Choroid plexus epithelial cell (primary cell): ENCODE results near the gene KRTAP5-10.

Experiments
- DNase-seq: peaks from one replicate; pipeline ENCODE4 v3.0.0-alpha.2; 2010; ENCODE audit warnings: low read depth
- H3K4me3 ChIP-seq: 2 replicates; pipeline ENCODE4 v1.5.1; 2011; ENCODE audit warnings: low read depth, mild to moderate bottlenecking, control low read depth, low read length, moderate library complexity
- CTCF ChIP-seq: conservative IDR thresholded peaks from 2 replicates; pipeline ENCODE4 v1.5.1; 2011; ENCODE audit warnings: low read depth, mild to moderate bottlenecking, control low read depth, inconsistent platforms, low read length, moderate library complexity

KRTAP5-10 gene

GRCh38 chr11:71544525-71545214 lies 20.7 kb upstream of the KRTAP5-10 start:
- H3K4me3 ChIP-seq = no peak overlapping the region
- no peak for DNase-seq
- TF ChIP-seq CTCF = no peak

GRCh38 chr11:71545405-71545966 lies 19.9 kb upstream of the KRTAP5-10 start:
- no peak for TF ChIP-seq CTCF
- H3K4me3 ChIP-seq = no peak overlapping the region
- DNase-seq = no peak

- no peak for TF ChIP-seq CTCF
- DNase-seq = no peak
- no peak within 1 kb of the TSS for H3K4me3 ChIP-seq
Measured at GRCh38 chr11:71548120-71548519, 17.2 kb upstream of the KRTAP5-10 start, which contains the start of gene KRTAP5-9. Gene KRTAP5-9 (plus strand): TSS chr11:71548420. CDS start chr11:71548658, 238 bp downstream.

- no peak for DNase-seq
- no peak overlapping the region for H3K4me3 ChIP-seq
- no peak for TF ChIP-seq CTCF
Measured at GRCh38 chr11:71548716-71549151, 16.6 kb upstream of the KRTAP5-10 start.

- no peak for TF ChIP-seq CTCF
- no peak for DNase-seq
- no peak overlapping the region for H3K4me3 ChIP-seq
Measured at GRCh38 chr11:71551711-71552110, 13.7 kb upstream of the KRTAP5-10 start.

GRCh38 chr11:71554996-71555395 lies 10.4 kb upstream of the KRTAP5-10 start:
- TF ChIP-seq CTCF = no peak
- no peak for DNase-seq
- no peak overlapping the region for H3K4me3 ChIP-seq

- TF ChIP-seq CTCF = no peak
- no peak overlapping the region for H3K4me3 ChIP-seq
- no peak for DNase-seq
Measured at GRCh38 chr11:71555508-71555907, 9.9 kb upstream of the KRTAP5-10 start.
